ENCODE results near the gene SH2D2A. TPM values are rescaled to one million over a fixed set of nuclear protein-coding genes. Genes with fewer than 3 reads are reported as not detected.

The SH2D2A gene
- total RNA-seq, 1 experiment from 2014 or later: 4.9 TPM

DNA sequence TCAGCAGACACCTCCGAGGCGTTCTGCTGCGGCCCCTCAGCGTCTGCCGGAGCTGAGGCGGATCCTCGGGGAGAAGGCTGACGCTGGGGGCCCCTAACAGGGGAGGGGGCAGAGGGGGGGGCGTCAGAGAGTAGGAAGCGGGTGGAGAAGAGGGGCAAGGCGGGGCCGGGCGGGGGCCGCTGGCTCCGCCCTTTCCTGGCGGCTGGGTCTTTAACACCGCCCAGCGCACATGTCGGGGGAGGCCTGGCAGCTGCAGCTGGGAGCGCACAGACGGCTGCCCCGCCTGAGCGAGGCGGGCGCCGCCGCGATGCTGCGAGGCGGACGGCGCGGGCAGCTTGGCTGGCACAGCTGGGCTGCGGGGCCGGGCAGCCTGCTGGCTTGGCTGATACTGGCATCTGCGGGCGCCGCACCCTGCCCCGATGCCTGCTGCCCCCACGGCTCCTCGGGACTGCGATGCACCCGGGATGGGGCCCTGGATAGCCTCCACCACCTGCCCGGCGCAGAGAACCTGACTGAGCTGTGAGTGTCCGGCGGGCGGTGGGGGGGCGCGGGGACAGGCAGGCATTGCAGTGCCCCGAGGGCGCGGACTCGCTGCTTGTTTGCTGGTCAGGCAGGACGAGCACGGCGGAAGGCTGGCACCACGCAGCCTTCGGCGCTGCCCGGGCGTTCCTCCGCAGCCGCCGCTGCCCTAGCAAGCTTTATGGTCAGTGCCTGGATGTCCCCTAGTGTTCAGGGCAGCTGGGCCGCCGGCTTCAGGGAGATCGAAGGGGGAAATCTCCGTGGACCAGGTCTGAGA lies 44.2 kb upstream of the SH2D2A start, which contains the start of gene NTRK1:
Gene NTRK1, plus strand, starts transcription at position 238 of the 796 bp plus-strand sequence. Its CDS starts 70 bp downstream, at position 308.
- CTCF ChIA-PET: interaction anchor here (0.6 to 9.9 kb wide), 53 partner anchors 8 to 237 kb away, joined by 3 to 211 read pairs (median 9); partner anchors contain the start of genes CRABP2, HDGF, ISG20L2 and LRRC71
- H3K9me3 Mint-ChIP-seq: no peaks in the 10 kb centered on the region
- TF ChIP-seq ZNF121 (CRISPR knock-in tag; IDR thresholded peaks at IDR 0.05) (peak; percentile 68; the same call in 1 of the 2 replicates), ELF4 (CRISPR knock-in tag; IDR thresholded peaks at IDR 0.05; ENCODE audit: low read depth) (0 out of 2 replicates have a peak, but pooled peaks have one; percentile 63), SMAD4 (CRISPR knock-in tag; IDR thresholded peaks at IDR 0.05) (no peak), TEAD4 (CRISPR knock-in tag; IDR thresholded peaks at IDR 0.05) (no peak), ZNF671 (CRISPR knock-in tag; IDR thresholded peaks at IDR 0.05) (no peak), FOXP1 (CRISPR knock-in tag; IDR thresholded peaks at IDR 0.05; ENCODE audit: borderline replicate concordance) (peak; percentile 64; the same call in 1 of the 2 replicates), FOXK1 (CRISPR knock-in tag; IDR thresholded peaks at IDR 0.05) (0 out of 2 replicates have a peak, but pooled peaks have one; percentile 53), MYBL2 (CRISPR knock-in tag; IDR thresholded peaks at IDR 0.05) (0 out of 2 replicates have a peak, but pooled peaks have one; percentile 28), TEAD1 (CRISPR knock-in tag; IDR thresholded peaks at IDR 0.05) (peak; percentile 56), ETV6 (CRISPR knock-in tag; IDR thresholded peaks at IDR 0.05) (peak; percentile 93), SP1 (CRISPR knock-in tag; conservative IDR thresholded peaks at IDR 0.05) (peak; percentile 47)
- TF ChIP-seq, protein P1, sequence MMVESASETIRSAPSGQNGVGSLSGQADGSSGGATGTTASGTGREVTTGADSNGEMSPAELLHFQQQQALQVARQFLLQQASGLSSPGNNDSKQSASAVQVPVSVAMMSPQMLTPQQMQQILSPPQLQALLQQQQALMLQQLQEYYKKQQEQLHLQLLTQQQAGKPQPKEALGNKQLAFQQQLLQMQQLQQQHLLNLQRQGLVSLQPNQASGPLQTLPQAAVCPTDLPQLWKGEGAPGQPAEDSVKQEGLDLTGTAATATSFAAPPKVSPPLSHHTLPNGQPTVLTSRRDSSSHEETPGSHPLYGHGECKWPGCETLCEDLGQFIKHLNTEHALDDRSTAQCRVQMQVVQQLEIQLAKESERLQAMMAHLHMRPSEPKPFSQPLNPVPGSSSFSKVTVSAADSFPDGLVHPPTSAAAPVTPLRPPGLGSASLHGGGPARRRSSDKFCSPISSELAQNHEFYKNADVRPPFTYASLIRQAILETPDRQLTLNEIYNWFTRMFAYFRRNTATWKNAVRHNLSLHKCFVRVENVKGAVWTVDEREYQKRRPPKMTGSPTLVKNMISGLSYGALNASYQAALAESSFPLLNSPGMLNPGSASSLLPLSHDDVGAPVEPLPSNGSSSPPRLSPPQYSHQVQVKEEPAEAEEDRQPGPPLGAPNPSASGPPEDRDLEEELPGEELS (CRISPR knock-in tag; IDR thresholded peaks at IDR 0.05): peak; percentile 94
- TF ChIP-seq, protein P2, sequence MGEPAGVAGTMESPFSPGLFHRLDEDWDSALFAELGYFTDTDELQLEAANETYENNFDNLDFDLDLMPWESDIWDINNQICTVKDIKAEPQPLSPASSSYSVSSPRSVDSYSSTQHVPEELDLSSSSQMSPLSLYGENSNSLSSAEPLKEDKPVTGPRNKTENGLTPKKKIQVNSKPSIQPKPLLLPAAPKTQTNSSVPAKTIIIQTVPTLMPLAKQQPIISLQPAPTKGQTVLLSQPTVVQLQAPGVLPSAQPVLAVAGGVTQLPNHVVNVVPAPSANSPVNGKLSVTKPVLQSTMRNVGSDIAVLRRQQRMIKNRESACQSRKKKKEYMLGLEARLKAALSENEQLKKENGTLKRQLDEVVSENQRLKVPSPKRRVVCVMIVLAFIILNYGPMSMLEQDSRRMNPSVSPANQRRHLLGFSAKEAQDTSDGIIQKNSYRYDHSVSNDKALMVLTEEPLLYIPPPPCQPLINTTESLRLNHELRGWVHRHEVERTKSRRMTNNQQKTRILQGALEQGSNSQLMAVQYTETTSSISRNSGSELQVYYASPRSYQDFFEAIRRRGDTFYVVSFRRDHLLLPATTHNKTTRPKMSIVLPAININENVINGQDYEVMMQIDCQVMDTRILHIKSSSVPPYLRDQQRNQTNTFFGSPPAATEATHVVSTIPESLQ (CRISPR knock-in tag; IDR thresholded peaks at IDR 0.05): no peak
- TF ChIP-seq, protein P3, sequence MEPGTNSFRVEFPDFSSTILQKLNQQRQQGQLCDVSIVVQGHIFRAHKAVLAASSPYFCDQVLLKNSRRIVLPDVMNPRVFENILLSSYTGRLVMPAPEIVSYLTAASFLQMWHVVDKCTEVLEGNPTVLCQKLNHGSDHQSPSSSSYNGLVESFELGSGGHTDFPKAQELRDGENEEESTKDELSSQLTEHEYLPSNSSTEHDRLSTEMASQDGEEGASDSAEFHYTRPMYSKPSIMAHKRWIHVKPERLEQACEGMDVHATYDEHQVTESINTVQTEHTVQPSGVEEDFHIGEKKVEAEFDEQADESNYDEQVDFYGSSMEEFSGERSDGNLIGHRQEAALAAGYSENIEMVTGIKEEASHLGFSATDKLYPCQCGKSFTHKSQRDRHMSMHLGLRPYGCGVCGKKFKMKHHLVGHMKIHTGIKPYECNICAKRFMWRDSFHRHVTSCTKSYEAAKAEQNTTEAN (CRISPR knock-in tag; IDR thresholded peaks at IDR 0.05): 0 out of 2 replicates have a peak, but pooled peaks have one; percentile 31
- TF ChIP-seq, protein P4, sequence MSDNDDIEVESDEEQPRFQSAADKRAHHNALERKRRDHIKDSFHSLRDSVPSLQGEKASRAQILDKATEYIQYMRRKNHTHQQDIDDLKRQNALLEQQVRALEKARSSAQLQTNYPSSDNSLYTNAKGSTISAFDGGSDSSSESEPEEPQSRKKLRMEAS (CRISPR knock-in tag; IDR thresholded peaks at IDR 0.05): peak; percentile 52; the same call in 1 of the 2 replicates
- TF ChIP-seq, protein P5, sequence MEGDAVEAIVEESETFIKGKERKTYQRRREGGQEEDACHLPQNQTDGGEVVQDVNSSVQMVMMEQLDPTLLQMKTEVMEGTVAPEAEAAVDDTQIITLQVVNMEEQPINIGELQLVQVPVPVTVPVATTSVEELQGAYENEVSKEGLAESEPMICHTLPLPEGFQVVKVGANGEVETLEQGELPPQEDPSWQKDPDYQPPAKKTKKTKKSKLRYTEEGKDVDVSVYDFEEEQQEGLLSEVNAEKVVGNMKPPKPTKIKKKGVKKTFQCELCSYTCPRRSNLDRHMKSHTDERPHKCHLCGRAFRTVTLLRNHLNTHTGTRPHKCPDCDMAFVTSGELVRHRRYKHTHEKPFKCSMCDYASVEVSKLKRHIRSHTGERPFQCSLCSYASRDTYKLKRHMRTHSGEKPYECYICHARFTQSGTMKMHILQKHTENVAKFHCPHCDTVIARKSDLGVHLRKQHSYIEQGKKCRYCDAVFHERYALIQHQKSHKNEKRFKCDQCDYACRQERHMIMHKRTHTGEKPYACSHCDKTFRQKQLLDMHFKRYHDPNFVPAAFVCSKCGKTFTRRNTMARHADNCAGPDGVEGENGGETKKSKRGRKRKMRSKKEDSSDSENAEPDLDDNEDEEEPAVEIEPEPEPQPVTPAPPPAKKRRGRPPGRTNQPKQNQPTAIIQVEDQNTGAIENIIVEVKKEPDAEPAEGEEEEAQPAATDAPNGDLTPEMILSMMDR (IDR thresholded peaks at IDR 0.05): no peak
- TF ChIP-seq, protein P6, sequence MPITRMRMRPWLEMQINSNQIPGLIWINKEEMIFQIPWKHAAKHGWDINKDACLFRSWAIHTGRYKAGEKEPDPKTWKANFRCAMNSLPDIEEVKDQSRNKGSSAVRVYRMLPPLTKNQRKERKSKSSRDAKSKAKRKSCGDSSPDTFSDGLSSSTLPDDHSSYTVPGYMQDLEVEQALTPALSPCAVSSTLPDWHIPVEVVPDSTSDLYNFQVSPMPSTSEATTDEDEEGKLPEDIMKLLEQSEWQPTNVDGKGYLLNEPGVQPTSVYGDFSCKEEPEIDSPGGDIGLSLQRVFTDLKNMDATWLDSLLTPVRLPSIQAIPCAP (CRISPR knock-in tag; IDR thresholded peaks at IDR 0.05): 0 out of 2 replicates have a peak, but pooled peaks have one; percentile 52
- TF ChIP-seq, protein P7, sequence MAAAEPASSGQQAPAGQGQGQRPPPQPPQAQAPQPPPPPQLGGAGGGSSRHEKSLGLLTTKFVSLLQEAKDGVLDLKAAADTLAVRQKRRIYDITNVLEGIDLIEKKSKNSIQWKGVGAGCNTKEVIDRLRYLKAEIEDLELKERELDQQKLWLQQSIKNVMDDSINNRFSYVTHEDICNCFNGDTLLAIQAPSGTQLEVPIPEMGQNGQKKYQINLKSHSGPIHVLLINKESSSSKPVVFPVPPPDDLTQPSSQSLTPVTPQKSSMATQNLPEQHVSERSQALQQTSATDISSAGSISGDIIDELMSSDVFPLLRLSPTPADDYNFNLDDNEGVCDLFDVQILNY (CRISPR knock-in tag; IDR thresholded peaks at IDR 0.05): 0 out of 2 replicates have a peak, but pooled peaks have one; percentile 46
- TF ChIP-seq, protein P8, sequence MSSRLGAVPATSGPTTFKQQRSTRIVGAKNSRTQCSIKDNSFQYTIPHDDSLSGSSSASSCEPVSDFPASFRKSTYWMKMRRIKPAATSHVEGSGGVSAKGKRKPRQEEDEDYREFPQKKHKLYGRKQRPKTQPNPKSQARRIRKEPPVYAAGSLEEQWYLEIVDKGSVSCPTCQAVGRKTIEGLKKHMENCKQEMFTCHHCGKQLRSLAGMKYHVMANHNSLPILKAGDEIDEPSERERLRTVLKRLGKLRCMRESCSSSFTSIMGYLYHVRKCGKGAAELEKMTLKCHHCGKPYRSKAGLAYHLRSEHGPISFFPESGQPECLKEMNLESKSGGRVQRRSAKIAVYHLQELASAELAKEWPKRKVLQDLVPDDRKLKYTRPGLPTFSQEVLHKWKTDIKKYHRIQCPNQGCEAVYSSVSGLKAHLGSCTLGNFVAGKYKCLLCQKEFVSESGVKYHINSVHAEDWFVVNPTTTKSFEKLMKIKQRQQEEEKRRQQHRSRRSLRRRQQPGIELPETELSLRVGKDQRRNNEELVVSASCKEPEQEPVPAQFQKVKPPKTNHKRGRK (CRISPR knock-in tag; IDR thresholded peaks at IDR 0.05; ENCODE audit: borderline replicate concordance): no peak

More for the DNA sequence above, 44.2 kb upstream of the SH2D2A start, which contains the start of gene NTRK1:
- Mint-ChIP-seq H3K36me3 (no peaks in the 10 kb centered on the region), H3K27ac (no peak within 1 kb of the TSS), H3K4me3 (peak within 1 kb of the TSS; percentile 89), H3K27me3 (ENCODE audit: low read depth) (peaks cover 97% of the 10 kb centered on the region), H3K4me1 (peaks cover 15% of the 10 kb centered on the region)
- POLR2A ChIA-PET: interaction anchor here (1.1 to 1.9 kb wide), 5 partner anchors 12 to 171 kb away, joined by 3 to 8 read pairs (median 5); partner anchors contain the start of gene PRCC
- peak; percentile 63 for ATAC-seq
- DNase-seq (ENCODE audit: low spot score): peak; percentile 67

All from WTC11 (cell line).